ENCODE data around the gene TLE6.

TLE6 gene

DNA sequence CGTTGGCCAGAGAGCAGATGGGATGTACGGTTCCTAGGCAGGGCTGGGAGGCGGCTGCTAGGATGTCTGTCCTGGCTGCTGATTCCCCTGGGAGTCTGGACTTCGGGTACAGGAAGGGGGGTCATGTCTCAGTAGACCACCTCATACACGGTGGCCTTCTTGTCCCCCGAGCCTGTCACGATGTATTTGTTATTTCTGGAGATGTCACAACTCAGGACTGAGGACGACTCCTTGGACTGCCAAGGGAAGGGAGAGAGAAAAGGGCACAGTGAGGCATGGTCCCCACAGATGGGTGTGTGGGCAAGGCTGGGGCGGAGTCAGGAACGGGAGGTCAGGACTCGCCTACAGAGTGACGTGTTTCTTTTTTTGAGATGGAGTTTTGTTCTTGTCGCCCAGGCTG lies 20.4 kb downstream of the TLE6 start:
- H3K27ac ChIP-seq = no peak overlapping the region
- no peak for TF ChIP-seq ZFX (IDR thresholded peaks at IDR 0.05)
- TF ChIP-seq, protein P1, sequence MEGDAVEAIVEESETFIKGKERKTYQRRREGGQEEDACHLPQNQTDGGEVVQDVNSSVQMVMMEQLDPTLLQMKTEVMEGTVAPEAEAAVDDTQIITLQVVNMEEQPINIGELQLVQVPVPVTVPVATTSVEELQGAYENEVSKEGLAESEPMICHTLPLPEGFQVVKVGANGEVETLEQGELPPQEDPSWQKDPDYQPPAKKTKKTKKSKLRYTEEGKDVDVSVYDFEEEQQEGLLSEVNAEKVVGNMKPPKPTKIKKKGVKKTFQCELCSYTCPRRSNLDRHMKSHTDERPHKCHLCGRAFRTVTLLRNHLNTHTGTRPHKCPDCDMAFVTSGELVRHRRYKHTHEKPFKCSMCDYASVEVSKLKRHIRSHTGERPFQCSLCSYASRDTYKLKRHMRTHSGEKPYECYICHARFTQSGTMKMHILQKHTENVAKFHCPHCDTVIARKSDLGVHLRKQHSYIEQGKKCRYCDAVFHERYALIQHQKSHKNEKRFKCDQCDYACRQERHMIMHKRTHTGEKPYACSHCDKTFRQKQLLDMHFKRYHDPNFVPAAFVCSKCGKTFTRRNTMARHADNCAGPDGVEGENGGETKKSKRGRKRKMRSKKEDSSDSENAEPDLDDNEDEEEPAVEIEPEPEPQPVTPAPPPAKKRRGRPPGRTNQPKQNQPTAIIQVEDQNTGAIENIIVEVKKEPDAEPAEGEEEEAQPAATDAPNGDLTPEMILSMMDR (conservative IDR thresholded peaks at IDR 0.05) = no peak

DNA sequence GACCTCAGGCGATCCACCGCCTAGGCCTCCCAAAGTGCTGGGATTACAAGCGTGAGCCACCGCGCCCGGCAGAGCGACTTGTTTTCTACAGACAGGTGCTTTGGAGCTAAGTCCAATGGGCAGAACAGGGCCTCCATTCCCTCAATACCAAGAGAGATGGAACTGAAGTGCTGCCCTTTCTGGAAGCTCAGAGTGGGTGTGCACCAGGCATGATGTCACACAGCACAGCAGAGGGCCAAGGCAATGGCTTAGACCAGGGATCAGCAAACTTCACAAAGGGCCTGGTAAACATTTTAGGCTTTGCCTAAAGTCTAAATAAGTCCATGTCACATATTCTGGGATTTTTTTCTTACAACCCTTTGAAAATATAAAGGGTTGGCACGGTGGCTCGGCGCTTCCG lies 21.3 kb downstream of the TLE6 start:
- H3K27ac ChIP-seq = no peak overlapping the region
- TF ChIP-seq, protein P1 (conservative IDR thresholded peaks at IDR 0.05) = no peak
- no peak for TF ChIP-seq ZFX (IDR thresholded peaks at IDR 0.05)

DNA sequence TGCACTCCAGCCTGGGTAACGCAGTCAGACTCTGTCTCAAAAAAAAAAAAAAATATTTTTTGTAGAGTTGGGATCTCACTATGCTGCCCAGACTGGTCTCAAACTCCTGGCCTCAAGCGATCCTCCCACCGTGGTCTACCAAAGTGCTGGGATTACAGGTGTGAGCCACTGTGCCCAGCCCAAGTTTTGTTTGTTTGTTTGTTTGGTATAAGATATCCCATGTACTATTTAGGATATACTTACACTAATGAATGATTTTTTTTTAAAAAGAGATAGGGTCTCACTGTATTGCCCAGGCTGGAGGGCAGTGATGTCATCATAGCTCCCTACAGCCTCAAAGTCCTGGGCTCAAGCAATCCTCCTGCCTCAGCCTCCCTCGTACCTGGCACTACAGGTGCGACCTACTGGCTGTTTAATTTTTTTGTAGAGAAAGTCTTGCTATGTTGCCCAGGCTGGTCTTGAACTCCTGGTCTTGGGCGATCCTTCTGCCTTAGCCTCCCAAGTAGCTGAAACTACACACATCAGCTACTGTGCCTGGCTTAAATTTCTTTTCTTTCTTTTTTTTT lies 24.0 kb downstream of the TLE6 start:
- TF ChIP-seq, protein P1 (conservative IDR thresholded peaks at IDR 0.05) = no peak
- no peak for TF ChIP-seq ZFX (IDR thresholded peaks at IDR 0.05)
- H3K27ac ChIP-seq = no peak overlapping the region

DNA sequence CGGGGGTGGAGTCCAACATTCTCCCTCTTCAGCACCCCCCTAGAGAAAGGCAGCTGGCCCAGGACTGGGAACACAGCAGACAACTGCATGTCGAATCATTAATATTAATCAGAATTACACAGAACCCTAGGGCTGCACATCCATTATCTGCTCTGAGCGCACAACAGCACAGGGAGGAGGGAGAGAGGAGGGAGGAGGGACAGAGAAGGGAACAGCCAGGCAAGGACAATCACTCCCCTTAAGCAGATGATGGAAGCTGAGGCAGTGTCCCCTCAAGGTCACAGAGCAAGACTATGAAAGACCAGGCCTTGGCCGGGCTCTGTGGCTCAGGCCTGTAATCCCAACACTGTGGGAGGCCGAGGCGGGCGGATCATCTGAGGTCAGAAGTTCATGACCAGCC lies 25.7 kb downstream of the TLE6 start:
- TF ChIP-seq ZFX (IDR thresholded peaks at IDR 0.05) = no peak
- TF ChIP-seq, protein P1 (conservative IDR thresholded peaks at IDR 0.05) = no peak
- H3K27ac ChIP-seq = no peak overlapping the region

DNA sequence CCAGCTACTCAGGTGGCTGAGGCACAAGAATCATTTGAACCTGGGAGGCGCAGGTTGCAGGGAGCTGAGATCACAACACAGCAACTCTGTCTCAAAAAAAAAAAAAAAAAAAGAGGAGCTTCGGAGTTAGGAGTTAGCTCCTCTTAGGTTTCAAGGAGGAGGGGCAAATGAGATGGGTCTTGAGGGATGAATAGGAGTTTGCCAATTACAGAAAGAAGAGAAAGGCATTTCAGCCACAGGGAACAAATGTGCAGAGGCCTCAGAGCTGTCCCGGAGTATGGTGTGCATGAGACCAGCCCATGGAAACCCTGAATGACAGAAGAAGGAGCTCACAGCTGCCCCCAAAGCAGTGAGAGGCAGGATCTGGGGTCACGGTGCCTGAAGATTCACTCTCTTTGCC lies 27.2 kb downstream of the TLE6 start:
- TF ChIP-seq, protein P1 (conservative IDR thresholded peaks at IDR 0.05) = no peak
- no peak for TF ChIP-seq ZFX (IDR thresholded peaks at IDR 0.05)
- H3K27ac ChIP-seq = no peak overlapping the region

DNA sequence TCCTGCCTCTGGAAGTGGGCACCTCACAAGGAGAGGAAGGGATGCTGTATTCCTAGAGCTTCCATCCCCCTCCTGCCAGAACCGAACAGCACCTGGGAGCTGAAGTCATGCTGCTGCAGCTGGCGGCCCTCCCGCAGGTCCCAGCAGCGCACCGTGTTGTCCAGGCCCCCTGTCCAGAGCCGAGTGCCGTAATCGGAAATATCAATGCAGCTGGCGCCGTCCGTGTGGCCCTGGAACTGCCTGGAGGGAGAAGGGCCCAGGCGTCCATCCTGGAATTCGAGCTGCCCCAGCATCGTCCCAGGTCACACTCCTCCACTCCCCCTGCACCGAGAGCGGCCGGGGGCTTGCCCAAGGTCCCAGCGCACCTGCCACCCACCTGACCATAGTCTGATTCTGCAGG lies 28.0 kb downstream of the TLE6 start:
- H3K27ac ChIP-seq = no peak overlapping the region
- no peak for TF ChIP-seq ZFX (IDR thresholded peaks at IDR 0.05)
- TF ChIP-seq, protein P1 (conservative IDR thresholded peaks at IDR 0.05) = no peak

DNA sequence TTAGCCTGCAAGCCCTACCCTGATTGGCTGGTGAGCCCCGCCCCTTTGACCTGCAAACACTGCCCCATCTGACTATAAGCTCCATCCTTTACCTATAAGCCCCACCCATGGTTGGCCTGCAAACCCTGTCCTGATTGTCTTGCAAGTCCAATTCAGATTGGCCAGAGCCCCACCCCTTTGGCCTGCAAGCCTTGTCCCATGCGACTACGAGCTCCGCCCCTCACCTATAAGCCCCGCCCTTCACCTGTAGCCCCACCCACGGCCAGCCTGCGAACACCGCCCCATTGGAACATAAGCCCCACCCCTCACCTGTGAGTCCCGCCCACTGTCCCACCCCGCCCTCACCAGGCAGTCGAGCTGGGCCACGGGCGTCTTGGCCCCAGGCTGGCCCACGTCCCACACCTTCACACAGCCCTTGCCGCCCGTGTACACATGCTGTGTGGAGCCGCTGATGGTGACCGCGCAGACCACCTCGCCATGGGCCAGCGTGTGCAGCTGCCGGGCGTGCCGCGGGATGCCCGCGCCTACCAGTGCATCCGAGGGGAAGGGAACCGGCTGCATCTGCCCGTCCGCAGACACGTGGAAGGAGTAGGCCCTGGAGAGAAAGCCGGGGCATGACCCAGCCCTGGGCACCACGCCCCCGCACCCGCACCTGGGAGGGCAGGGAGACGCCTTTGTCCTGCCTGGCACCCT lies 28.9 kb downstream of the TLE6 start:
- no peak for TF ChIP-seq ZFX (IDR thresholded peaks at IDR 0.05)
- TF ChIP-seq, protein P1 (conservative IDR thresholded peaks at IDR 0.05) = no peak
- H3K27ac ChIP-seq = no peak overlapping the region
